Right lobe of liver (tissue), 4 donors: ENCODE measurements around the gene IFIT3.

Source experiments
- POLR2A ChIP-seq: fragments of 450-650 bp; IDR thresholded peaks from one replicate; pipeline ENCODE4 v1.6.1; 2017; ENCODE audit warnings: antibody characterized with exemption, mild to moderate bottlenecking
- TF ChIP-seq, protein P1 (sequence below), 4 donors: fragments of 200-600 bp in 3 of 4; fragments of 450-650 bp in 1 of 4; IDR thresholded peaks; one replicate each; pipeline versions ENCODE4 v1.5.1 to v1.8.0; 2016 to 2022; ENCODE audit warnings: antibody characterized with exemption in 4 of 4, mild to moderate bottlenecking in 2 of 4
- donor health status: DM: no; HTN: no; CAD: no.
- donor health status: DM: no; HTN: no; CAD: no.
- donor health status: DM: no; HTN: yes; CAD: no.

DNA sequence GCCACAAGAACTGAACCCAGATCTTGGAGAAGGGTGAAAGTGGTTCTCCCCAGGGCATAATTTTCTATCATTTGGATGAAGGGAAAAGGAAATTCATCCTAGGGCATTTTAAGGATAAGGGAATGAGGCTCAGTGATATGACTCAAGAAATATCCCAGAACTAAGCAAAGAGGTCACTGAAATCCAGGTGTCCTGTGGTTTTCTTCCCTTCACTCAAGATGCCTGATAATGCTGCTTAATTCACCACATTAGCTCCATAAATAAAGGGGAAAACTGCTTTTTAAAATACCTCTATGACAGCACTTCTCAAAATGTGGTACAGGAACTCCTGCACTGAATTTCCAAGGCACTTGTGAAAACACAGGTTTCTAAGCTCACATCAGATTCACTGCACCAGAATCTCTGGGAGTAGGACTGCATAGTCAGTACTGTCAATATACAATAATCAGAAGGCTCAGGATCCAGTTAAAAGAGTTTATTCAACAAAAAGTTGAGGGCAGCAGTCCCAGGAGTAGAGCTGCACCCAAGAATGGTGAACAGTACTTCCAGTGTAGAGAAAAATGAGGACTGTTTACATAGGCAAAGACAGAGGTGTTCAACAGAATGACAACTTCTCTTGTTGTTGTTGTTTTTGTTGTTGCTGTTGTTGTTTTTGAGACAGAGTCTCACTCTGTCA lies 2.9 kb downstream of the IFIT3 start:
- TF ChIP-seq, protein P1, sequence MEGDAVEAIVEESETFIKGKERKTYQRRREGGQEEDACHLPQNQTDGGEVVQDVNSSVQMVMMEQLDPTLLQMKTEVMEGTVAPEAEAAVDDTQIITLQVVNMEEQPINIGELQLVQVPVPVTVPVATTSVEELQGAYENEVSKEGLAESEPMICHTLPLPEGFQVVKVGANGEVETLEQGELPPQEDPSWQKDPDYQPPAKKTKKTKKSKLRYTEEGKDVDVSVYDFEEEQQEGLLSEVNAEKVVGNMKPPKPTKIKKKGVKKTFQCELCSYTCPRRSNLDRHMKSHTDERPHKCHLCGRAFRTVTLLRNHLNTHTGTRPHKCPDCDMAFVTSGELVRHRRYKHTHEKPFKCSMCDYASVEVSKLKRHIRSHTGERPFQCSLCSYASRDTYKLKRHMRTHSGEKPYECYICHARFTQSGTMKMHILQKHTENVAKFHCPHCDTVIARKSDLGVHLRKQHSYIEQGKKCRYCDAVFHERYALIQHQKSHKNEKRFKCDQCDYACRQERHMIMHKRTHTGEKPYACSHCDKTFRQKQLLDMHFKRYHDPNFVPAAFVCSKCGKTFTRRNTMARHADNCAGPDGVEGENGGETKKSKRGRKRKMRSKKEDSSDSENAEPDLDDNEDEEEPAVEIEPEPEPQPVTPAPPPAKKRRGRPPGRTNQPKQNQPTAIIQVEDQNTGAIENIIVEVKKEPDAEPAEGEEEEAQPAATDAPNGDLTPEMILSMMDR (IDR thresholded peaks at IDR 0.05), result no peak
- no peak for TF ChIP-seq POLR2A
